Left ventricle myocardium inferior (tissue), 1 donor: ENCODE data around the gene RHOU. TPM values are rescaled to one million over a fixed set of nuclear protein-coding genes. Genes with fewer than 3 reads are reported as not detected.

ENCODE experiments used
- DNase-seq: peaks from one replicate; pipeline ENCODE4 v3.0.0-alpha.2; 2020
- H3K27ac ChIP-seq: fragments of 200-600 bp; replicated peaks from 2 replicates; pipeline ENCODE4 v1.8.0; 2021
- H3K27me3 ChIP-seq: fragments of 200-600 bp; 2 replicates; pipeline ENCODE4 v1.8.0; 2021; ENCODE audit warnings: low read depth
- H3K36me3 ChIP-seq: fragments of 200-600 bp; 2 replicates; pipeline ENCODE4 v1.8.0; 2021
- H3K4me1 ChIP-seq: fragments of 200-600 bp; 2 replicates; pipeline ENCODE4 v1.8.0; 2021
- H3K4me3 ChIP-seq: fragments of 200-600 bp; 2 replicates; pipeline ENCODE4 v1.8.0; 2021; ENCODE audit warnings: mild to moderate bottlenecking, moderate library complexity
- H3K9me3 ChIP-seq: fragments of 200-600 bp; replicated peaks from 2 replicates; pipeline ENCODE4 v1.8.0; 2021
- CTCF ChIP-seq: fragments of 200-600 bp; IDR thresholded peaks from 2 replicates; pipeline ENCODE4 v1.8.0; 2021; ENCODE audit warnings: antibody characterized with exemption, mild to moderate bottlenecking, borderline replicate concordance
- intact Hi-C: fragments of 100-400 bp; cut with micrococcal nuclease; formaldehyde crosslinking; loops from one replicate; pipeline ENCODE4 v1.11.0; 2022
- total RNA-seq: library from RNA; stranded (reverse); fragmentation: NEBNext Ultra II Directional; extraction: Animal tissue kit (Norgen Biotek cat#: 25700); gene quantifications from one replicate; pipeline ENCODE4 v1.2.1, GENCODE V29; 2021
- donor health status: DM: no; HTN: yes; CAD: no; lungs with severe emphysema.

The RHOU gene
- total RNA-seq, 1 donor from 2014 or later, result 5.1 TPM

- intact Hi-C loops, result loop anchor here (10.0 kb wide), 1 partner anchor 422 kb away; no protein-coding TSS in a partner anchor
- H3K27ac ChIP-seq, result no peak overlapping the region
- no peak for DNase-seq
- H3K36me3 ChIP-seq, result no peaks in the 10 kb centered on the region
- H3K27me3 ChIP-seq, result peaks cover 10% of the 10 kb centered on the region
- no peak for TF ChIP-seq CTCF
- no peaks in the 10 kb centered on the region for H3K9me3 ChIP-seq
- no peak overlapping the region for H3K4me3 ChIP-seq
- peaks cover 27% of the 10 kb centered on the region for H3K4me1 ChIP-seq
Measured at GRCh38 chr1:228732426-228732825, 2.9 kb upstream of the RHOU start.

- Histone ChIP-seq H3K4me1 (peaks cover 37% of the 10 kb centered on the region), H3K36me3 (peaks cover 3% of the 10 kb centered on the region), H3K27me3 (peaks cover 10% of the 10 kb centered on the region), H3K9me3 (no peaks in the 10 kb centered on the region), H3K27ac (no peak overlapping the region), H3K4me3 (no peak overlapping the region)
- intact Hi-C loops, result loop anchor here (10.0 kb wide), 1 partner anchor 421 kb away; no protein-coding TSS in a partner anchor
- no peak for DNase-seq
- TF ChIP-seq CTCF, result no peak
Measured at GRCh38 chr1:228733576-228733975, 1.7 kb upstream of the RHOU start.

- Histone ChIP-seq H3K36me3 (peaks cover 5% of the 10 kb centered on the region), H3K27ac (peak overlapping the region; percentile 93), H3K9me3 (no peaks in the 10 kb centered on the region), H3K27me3 (no peaks in the 10 kb centered on the region), H3K4me1 (peaks cover 37% of the 10 kb centered on the region), H3K4me3 (peak overlapping the region; percentile 89)
- intact Hi-C loops, result loop anchor here (10.0 kb wide), 1 partner anchor 419 kb away; no protein-coding TSS in a partner anchor
- no peak for TF ChIP-seq CTCF
- DNase-seq, result peak; percentile 37
Measured at GRCh38 chr1:228735871-228736586, 750 bp downstream of the RHOU start.

GRCh38 chr1:228736844-228737445 is 1.7 kb downstream of the RHOU start:
- Histone ChIP-seq H3K27ac (peak overlapping the region; percentile 93), H3K36me3 (peaks cover 7% of the 10 kb centered on the region), H3K4me3 (peak overlapping the region; percentile 89), H3K9me3 (no peaks in the 10 kb centered on the region), H3K27me3 (no peaks in the 10 kb centered on the region), H3K4me1 (peaks cover 37% of the 10 kb centered on the region)
- intact Hi-C loops, result loop anchor here (10.0 kb wide), 1 partner anchor 418 kb away; no protein-coding TSS in a partner anchor
- TF ChIP-seq CTCF, result no peak
- no peak for DNase-seq

GRCh38 chr1:228737601-228738041 is 2.3 kb downstream of the RHOU start:
- peak overlapping the region; percentile 93 for H3K27ac ChIP-seq
- no peak for TF ChIP-seq CTCF
- no peaks in the 10 kb centered on the region for H3K9me3 ChIP-seq
- H3K36me3 ChIP-seq, result peaks cover 11% of the 10 kb centered on the region
- H3K4me3 ChIP-seq, result peak overlapping the region; percentile 89
- H3K27me3 ChIP-seq, result no peaks in the 10 kb centered on the region
- DNase-seq, result no peak
- intact Hi-C loops, result loop anchor here (10.0 kb wide), 1 partner anchor 417 kb away; no protein-coding TSS in a partner anchor
- H3K4me1 ChIP-seq, result peaks cover 37% of the 10 kb centered on the region
